ENCODE results near the gene PIK3C2B. TPM values are rescaled to one million over a fixed set of nuclear protein-coding genes. Genes with fewer than 3 reads are reported as not detected.
A peak's percentile ranks its signal among the peaks of the same experiment; 100 is the strongest.

Gene PIK3C2B
- total RNA-seq, 1 experiment from 2014 or later = 35.3 TPM

- BruUV-seq (replicated peaks) = no TSS peak
- Histone ChIP-seq H3K9me2 (replicated peaks; ENCODE audit: low read length) (no peaks in the 10 kb centered on the region), H3K9ac (ENCODE audit: low read length) (no peak overlapping the region), H3K4me2 (ENCODE audit: low read length) (no peak overlapping the region), H3K4me1 (ENCODE audit: insufficient read depth, low read length) (peaks cover 57% of the 10 kb centered on the region), H3K36me3 (ENCODE audit: low read depth, low read length) (peaks cover 48% of the 10 kb centered on the region), H3K9me3 (ENCODE audit: low read length) (no peaks in the 10 kb centered on the region), H3K4me3 (ENCODE audit: low read length) (no peak overlapping the region), H2AFZ (ENCODE audit: low read length) (no peak overlapping the region), H3K27me3 (ENCODE audit: low read length) (no peaks in the 10 kb centered on the region), H3K79me2 (ENCODE audit: low read length) (no peaks in the 10 kb centered on the region), H3F3A (ENCODE audit: low read length, unreplicated experiment) (peaks cover 17% of the 10 kb centered on the region), H4K20me1 (ENCODE audit: low read length) (no peaks in the 10 kb centered on the region), H3K27ac (ENCODE audit: low read length) (no peak overlapping the region)
- CTCF ChIA-PET = interaction anchor here (1.1 to 1.2 kb wide), 2 partner anchors 9 to 46 kb away, joined by 3 to 7 read pairs; partner anchors contain the start of gene PIK3C2B
- POLR2A ChIA-PET (ENCODE audit: unreplicated experiment) = interaction anchor here (0.7 kb wide), 1 partner anchor 46 kb away, joined by 5 read pairs; no protein-coding TSS in a partner anchor
- TF ChIP-seq EZH2 (IDR thresholded peaks at IDR 0.05; ENCODE audit: low read length, unreplicated experiment) = no peak
- no peak for TF ChIP-seq CTCF (conservative IDR thresholded peaks at IDR 0.05; ENCODE audit: low read depth, low read length)
- no peak for TF ChIP-seq EZH2phosphoT487 (IDR thresholded peaks at IDR 0.05; ENCODE audit: borderline replicate concordance, low read length)
- DNase-seq (no peak), ATAC-seq (no peak)
- intact Hi-C loops (cut with micrococcal nuclease) = no loop called here
Observed at GRCh38 chr1:204447736-204448135, 46.9 kb downstream of the PIK3C2B start.

- ATAC-seq = no peak
- ChIA-PET POLR2A (ENCODE audit: unreplicated experiment) (interaction anchor here (0.7 kb wide), 1 partner anchor 47 kb away, joined by 5 read pairs; no protein-coding TSS in a partner anchor), CTCF (interaction anchor here (0.9 to 2.1 kb wide), 3 partner anchors 9 to 56 kb away, joined by 3 to 16 read pairs (median 6); partner anchors contain the start of gene PIK3C2B)
- no peak for TF ChIP-seq EZH2phosphoT487 (IDR thresholded peaks at IDR 0.05; ENCODE audit: borderline replicate concordance, low read length)
- TF ChIP-seq EZH2 (IDR thresholded peaks at IDR 0.05; ENCODE audit: low read length, unreplicated experiment) = no peak
- TF ChIP-seq CTCF (conservative IDR thresholded peaks at IDR 0.05; ENCODE audit: low read depth, low read length) = no peak
- no peak overlapping the region for H3K27ac ChIP-seq (ENCODE audit: low read length)
- no TSS peak for BruUV-seq (replicated peaks)
- H3K4me2 ChIP-seq (ENCODE audit: low read length) = no peak overlapping the region
- H3K36me3 ChIP-seq (ENCODE audit: low read depth, low read length) = peaks cover 54% of the 10 kb centered on the region
- peaks cover 62% of the 10 kb centered on the region for H3K4me1 ChIP-seq (ENCODE audit: insufficient read depth, low read length)
- no peaks in the 10 kb centered on the region for H3K27me3 ChIP-seq (ENCODE audit: low read length)
- H3K9ac ChIP-seq (ENCODE audit: low read length) = no peak overlapping the region
- H2AFZ ChIP-seq (ENCODE audit: low read length) = no peak overlapping the region
- DNase-seq = no peak
- H3K9me2 ChIP-seq (replicated peaks; ENCODE audit: low read length) = no peaks in the 10 kb centered on the region
- H3F3A ChIP-seq (ENCODE audit: low read length, unreplicated experiment) = peaks cover 19% of the 10 kb centered on the region
- H3K9me3 ChIP-seq (ENCODE audit: low read length) = no peaks in the 10 kb centered on the region
- no peak overlapping the region for H3K4me3 ChIP-seq (ENCODE audit: low read length)
- H4K20me1 ChIP-seq (ENCODE audit: low read length) = no peaks in the 10 kb centered on the region
- intact Hi-C loops (cut with micrococcal nuclease) = no loop called here
- no peaks in the 10 kb centered on the region for H3K79me2 ChIP-seq (ENCODE audit: low read length)
Observed at GRCh38 chr1:204447190-204447589, 47.4 kb downstream of the PIK3C2B start.

- peak; percentile 76 for DNase-seq
- Histone ChIP-seq H3F3A (ENCODE audit: low read length, unreplicated experiment) (peaks cover 19% of the 10 kb centered on the region), H3K27ac (ENCODE audit: low read length) (no peak overlapping the region), H3K36me3 (ENCODE audit: low read depth, low read length) (peaks cover 59% of the 10 kb centered on the region), H3K9ac (ENCODE audit: low read length) (no peak overlapping the region), H3K9me3 (ENCODE audit: low read length) (no peaks in the 10 kb centered on the region), H3K9me2 (replicated peaks; ENCODE audit: low read length) (no peaks in the 10 kb centered on the region), H3K27me3 (ENCODE audit: low read length) (no peaks in the 10 kb centered on the region), H3K4me1 (ENCODE audit: insufficient read depth, low read length) (peaks cover 64% of the 10 kb centered on the region), H4K20me1 (ENCODE audit: low read length) (no peaks in the 10 kb centered on the region), H2AFZ (ENCODE audit: low read length) (no peak overlapping the region), H3K79me2 (ENCODE audit: low read length) (no peaks in the 10 kb centered on the region), H3K4me2 (ENCODE audit: low read length) (no peak overlapping the region), H3K4me3 (ENCODE audit: low read length) (no peak overlapping the region)
- intact Hi-C loops (cut with micrococcal nuclease) = loop anchor here (1.0 kb wide), 1 partner anchor 57 kb away; no protein-coding TSS in a partner anchor
- TF ChIP-seq EZH2 (IDR thresholded peaks at IDR 0.05; ENCODE audit: low read length, unreplicated experiment) = no peak
- TF ChIP-seq EZH2phosphoT487 (IDR thresholded peaks at IDR 0.05; ENCODE audit: borderline replicate concordance, low read length) = no peak
- peak; percentile 68 for TF ChIP-seq CTCF (conservative IDR thresholded peaks at IDR 0.05; ENCODE audit: low read depth, low read length)
- ATAC-seq = peak; percentile 6; the same call in 1 of the 2 replicates
- ChIA-PET POLR2A (ENCODE audit: unreplicated experiment) (no interaction called here), CTCF (interaction anchor here (0.5 to 2.1 kb wide), 7 partner anchors 8 to 95 kb away, joined by 3 to 16 read pairs (median 4); partner anchors contain the start of gene PIK3C2B)
- no TSS peak for BruUV-seq (replicated peaks)
Observed at GRCh38 chr1:204446413-204447111, 48.0 kb downstream of the PIK3C2B start.

Measured in PC-3 (cell line).